ENCODE results near the gene OR4L1.
"Not testable (repeated sequence)": the region's sequence is repeated elsewhere in the genome, so short reads cannot be mapped to it uniquely, and the experiment has no call there.

The OR4L1 gene, protein sequence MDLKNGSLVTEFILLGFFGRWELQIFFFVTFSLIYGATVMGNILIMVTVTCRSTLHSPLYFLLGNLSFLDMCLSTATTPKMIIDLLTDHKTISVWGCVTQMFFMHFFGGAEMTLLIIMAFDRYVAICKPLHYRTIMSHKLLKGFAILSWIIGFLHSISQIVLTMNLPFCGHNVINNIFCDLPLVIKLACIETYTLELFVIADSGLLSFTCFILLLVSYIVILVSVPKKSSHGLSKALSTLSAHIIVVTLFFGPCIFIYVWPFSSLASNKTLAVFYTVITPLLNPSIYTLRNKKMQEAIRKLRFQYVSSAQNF

DNA sequence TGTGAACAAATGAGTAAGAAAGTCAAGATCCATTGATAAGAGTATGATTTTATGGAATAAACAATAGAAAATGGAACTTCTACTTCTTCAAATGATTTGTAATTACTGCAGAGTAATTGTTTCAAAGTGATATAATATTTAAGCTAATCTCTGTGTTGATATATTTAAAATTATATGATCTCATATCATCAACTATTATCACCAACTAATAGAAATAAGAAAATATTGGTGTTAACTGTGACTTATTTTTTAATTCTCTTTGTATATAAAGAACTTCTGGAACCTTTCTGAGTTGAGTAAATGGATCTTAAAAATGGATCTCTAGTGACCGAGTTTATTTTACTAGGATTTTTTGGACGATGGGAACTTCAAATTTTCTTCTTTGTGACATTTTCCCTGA, at the start of gene OR4L1:
TSS of gene OR4L1 (plus strand) at position 301 of the 400 bp plus-strand sequence. CDS start at position 301, 0 bp downstream.
- no peak for ATAC-seq
- DNase-seq: no peak

DNA sequence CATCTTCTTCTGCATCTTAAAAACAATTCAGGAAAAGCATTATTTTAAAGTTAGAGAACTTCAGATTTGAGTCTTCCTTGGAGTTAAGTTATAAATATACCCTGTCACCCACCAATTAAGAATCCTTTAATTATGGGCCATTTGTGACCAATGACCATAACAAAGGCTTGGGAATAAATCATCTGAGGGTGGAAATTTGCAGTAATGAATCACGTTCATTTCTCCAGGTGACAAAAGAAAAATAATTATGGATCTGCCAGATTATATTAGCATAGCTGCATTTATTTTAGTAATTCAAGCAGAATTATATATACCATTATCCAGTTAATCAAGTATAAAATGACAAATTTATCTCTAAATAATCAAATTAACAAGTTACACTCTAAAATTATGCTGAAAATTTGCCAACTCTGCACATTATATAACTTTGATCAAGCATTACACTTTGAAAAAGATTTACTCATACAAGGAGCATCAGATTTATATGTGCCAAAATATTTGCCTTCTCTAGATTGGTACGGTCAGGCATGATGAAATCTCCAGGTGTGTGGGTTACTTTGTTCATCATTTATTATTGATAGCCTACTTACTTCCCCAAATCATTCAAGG, 40.5 kb upstream of the OR4L1 start, which contains the start of gene OR4K14:
TSS of gene OR4K14 (minus strand) at position 51 of the 609 bp plus-strand sequence. CDS start 4,114 bp downstream, outside the sequence.
- ATAC-seq: no peak
- no peak for DNase-seq

DNA sequence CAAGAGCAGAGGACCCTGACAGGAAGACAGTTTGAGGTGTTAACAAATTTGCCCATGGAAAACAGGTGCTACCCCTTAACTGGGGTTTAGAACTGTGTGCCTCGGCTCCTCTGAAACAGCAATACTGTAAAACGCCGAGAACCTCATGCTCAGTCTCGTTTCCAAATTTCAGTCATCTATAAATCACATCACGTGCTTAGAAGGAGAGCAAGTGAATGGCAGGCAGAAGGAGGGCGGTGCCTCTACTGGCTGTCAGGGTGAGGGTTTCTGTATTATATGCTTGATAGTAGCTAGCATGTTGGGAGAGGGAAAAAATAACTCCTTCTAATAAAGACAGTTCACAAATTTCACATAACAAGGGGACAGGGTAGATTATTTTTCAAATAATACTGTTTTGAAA, 28.8 kb upstream of the OR4L1 start:
- ATAC-seq (no peak), DNase-seq (no peak)

DNA sequence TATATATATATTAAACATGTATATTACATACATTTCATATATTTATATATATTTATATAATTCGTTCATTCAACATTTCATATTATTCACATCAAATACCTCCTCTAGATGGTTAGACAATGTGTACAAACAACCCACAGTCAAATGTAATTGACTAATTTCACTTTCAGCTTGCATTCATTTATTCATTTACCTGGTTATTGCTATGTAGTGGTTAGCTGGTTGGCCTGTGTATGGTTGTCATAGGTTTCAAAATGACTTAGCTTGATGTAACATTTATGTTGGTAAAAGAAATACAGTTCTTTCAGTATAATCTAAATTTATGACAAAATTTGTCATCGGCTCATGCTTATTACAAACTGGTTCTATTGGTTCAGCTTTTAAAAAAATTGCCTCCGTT, 24.4 kb upstream of the OR4L1 start:
- no peak for ATAC-seq
- no peak for DNase-seq

DNA sequence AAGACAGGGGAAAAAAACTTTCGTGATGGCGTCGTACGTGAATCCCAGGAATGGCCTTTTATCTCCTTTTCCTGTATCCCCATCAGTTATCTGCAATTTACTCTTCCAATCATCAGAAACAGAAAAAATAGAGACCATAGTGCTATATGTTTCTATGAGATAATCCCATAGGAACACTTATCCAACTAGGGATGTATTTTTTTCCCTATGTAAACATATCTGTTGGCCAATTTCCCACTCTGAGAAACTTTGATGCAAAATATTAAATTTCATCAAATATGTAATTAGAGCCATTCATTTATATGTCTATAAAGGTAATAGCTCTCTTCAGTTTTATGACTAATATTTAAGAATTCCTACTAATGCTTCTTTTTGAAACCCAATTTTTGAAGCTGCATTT, 23.9 kb upstream of the OR4L1 start, which contains the start of gene OR4K13:
TSS of gene OR4K13 (minus strand) at position 101 of the 400 bp plus-strand sequence. CDS start 1,280 bp downstream, outside the sequence.
- DNase-seq (no peak), ATAC-seq (no peak)

DNA sequence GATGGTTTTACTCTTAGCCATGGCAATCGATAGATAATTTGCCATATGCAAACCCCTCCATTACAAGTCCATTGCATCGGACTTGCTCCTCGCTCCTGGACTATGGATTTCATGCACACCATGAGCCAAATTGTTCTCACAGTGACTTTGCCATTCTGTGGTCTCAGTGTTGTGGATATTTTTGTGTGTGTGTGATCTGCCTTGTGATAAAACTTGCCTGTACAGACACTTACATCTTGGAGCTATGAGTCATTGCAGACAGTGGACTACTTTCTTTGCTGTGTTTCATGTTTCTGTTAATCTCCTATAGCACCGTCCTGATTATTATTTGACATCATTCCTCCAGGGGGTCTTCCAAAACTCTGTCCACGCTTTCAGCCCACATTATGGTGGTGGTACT, 15.6 kb upstream of the OR4L1 start:
- no peak for ATAC-seq
- DNase-seq: no peak

DNA sequence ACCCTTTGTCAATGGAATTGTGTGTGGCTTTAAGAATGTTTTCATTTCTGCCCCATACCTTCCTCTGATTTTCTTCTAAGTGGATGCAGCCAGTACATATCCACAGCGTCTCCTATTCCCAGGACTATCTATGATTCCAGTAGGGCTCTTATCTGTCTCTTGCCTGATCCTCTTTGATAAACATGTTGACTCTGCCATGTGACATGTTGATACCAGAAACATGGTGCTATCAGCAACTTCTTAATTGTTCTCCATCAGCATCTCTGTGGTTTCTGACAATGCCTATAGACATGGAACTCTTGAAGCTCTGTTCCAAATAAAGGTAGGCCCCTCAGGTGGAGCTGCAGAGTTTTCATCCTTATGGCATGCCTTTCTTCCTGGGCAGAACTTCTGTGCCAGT, 11.6 kb upstream of the OR4L1 start:
- no peak for DNase-seq
- ATAC-seq: no peak

DNA sequence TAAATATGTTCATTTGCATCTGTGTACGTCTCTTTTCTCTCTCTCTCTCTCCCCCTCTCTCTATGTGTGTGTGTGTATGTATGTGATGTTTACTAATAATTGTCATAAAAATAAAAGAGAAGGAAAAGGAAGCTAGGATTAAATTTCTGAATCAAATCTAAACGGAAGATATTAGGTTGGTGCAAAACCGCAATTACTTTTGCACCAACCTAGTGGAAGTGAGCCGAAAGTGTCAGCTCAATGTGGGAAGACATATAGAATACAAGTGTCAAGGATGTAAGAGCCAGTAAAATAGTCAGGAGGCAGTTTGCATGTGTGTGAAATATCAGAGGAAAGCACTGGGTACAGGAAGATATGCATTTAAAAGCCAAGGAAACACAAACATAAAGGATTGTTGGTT, 32.2 kb downstream of the OR4L1 start:
- DNase-seq (no peak), ATAC-seq (no peak)

DNA sequence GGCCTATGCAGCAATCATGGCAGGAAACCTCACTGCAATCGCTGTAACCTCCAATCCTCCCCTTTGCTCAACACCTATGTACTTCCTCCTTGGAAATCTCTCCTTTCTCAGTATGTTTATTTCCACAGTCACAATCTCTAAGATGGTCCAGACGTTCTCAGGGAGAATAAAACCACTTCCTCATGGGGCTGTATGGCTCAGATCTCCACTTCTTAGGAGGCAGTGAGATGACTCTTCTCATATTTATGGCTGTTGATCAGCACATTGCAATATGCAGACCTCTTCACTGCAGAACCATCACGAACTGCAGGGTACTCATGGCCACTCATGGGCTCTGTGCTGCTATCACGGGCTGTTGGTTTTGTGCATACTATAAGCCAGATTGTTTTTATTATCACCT, 33.6 kb downstream of the OR4L1 start:
- DNase-seq (no peak), ATAC-seq (no peak)

DNA sequence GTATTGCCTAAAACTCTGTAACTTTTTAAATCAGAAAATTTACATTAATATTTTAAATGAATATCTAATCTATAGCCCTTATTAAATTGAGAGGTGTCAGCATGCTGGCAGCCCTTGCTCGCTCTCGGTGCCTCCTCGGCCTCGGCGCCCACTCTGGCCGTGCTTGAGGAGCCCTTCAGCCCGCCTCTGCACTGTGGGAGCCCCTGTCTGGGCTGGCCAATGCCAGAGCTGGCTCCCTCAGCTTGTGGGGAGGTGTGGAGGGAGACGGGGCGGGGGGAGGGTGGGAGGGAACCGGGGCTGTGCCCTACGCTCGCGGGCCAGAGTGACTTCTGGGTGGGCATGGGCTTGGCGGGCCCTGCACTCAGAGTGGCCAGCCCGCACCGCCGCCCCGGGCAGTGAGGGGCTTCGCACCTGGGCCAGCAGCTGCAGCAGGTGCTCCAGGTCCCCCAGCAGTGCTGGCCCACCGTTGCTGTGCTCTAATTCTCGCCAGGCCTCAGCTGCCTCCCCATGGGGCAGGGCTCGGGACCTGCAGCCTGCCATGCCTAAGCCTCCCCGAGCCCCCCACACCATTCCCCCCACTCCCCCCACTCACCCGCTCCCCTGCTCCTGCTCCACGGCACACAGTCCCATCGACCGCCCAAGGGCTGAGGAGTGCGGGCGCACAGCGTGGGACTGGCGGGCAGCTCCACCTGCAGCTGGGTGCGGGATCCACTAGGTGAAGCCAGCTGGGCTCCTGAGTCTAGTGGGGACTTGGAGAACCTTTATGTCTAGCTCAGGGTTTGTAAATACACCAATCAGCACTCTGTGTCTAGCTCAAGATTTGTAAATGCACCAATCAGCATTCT, 39.3 kb downstream of the OR4L1 start:
- DNase-seq, ATAC-seq: not testable (repeated sequence)

DNA sequence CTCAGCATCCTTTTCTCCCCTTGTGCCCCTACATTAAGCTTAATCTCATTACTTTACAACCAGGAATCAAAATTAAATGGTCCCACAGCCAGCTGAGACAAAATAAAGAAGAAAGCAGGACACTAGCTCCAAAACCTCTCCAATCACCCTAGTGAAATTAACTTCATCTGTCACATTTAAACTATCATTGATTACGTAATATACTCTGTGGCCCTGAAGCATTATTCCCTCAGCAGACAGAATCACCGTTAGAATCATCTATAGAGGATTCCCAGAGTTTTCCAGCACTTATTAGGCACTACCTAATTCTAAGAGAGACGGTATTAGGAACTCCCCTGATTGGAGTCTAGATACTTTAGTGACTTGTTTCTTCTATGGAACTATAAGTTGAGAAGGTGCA, 50.6 kb downstream of the OR4L1 start, which contains the start of gene OR4K17:
TSS of gene OR4K17 (plus strand) at position 302 of the 400 bp plus-strand sequence. CDS start 6,761 bp downstream, outside the sequence.
- ATAC-seq (no peak), DNase-seq (no peak)

Measured in stimulated activated naive CD8-positive, alpha-beta T cell treated with anti-CD3 and anti-CD28 coated beads, Interleukin-15, Interleukin-2, amounts not matched to agents 100 U/mL and 50 U/mL, for 24 hours (primary cell).